Osteoblast (primary cell): ENCODE measurements around the gene SDC4. TPM values are rescaled to one million over a fixed set of nuclear protein-coding genes. Genes with fewer than 3 reads are reported as not detected.

Experiments
- DNase-seq: peaks from one replicate; pipeline ENCODE4 v3.0.0; 2011; ENCODE audit warnings: low spot score, mixed read lengths; ENCODE audit not compliant: insufficient read length; ENCODE audit errors: missing footprints
- H2AFZ ChIP-seq: 2 replicates; pipeline ENCODE4 v1.6.0; 2011; ENCODE audit warnings: mild to moderate bottlenecking, low read length
- H3K27ac ChIP-seq: 2 replicates; pipeline ENCODE4 v1.5.1; 2011; ENCODE audit warnings: mild to moderate bottlenecking, low read depth, low read length, moderate library complexity
- H3K27me3 ChIP-seq: 2 replicates; pipeline ENCODE4 v1.6.0; 2012; ENCODE audit warnings: mild to moderate bottlenecking, control low read depth, inconsistent platforms, low read length, moderate library complexity; ENCODE audit not compliant: insufficient read depth
- H3K36me3 ChIP-seq: 2 replicates; pipeline ENCODE4 v1.5.1; 2011; ENCODE audit warnings: mild to moderate bottlenecking, low read length, control low read depth, moderate library complexity; ENCODE audit not compliant: insufficient read depth
- H3K4me1 ChIP-seq: 2 replicates; pipeline ENCODE4 v1.5.1; 2011; ENCODE audit warnings: mild to moderate bottlenecking, low read length, control low read depth, moderate library complexity; ENCODE audit not compliant: insufficient read depth
- H3K4me2 ChIP-seq: 2 replicates; pipeline ENCODE4 v1.6.0; 2011; ENCODE audit warnings: mild to moderate bottlenecking, low read length; ENCODE audit not compliant: insufficient read depth
- H3K4me3 ChIP-seq: fragments of 200-600 bp; sonication (generic); 3 replicates; pipeline ENCODE4 v1.5.1; 2012; ENCODE audit warnings: mild to moderate bottlenecking, low read length, inconsistent platforms; ENCODE audit not compliant: insufficient read depth
- H3K79me2 ChIP-seq: 2 replicates; pipeline ENCODE4 v1.6.0; 2012; ENCODE audit warnings: mild to moderate bottlenecking, low read length, control low read depth, inconsistent platforms; ENCODE audit not compliant: insufficient read depth
- H3K9me3 ChIP-seq: 2 replicates; pipeline ENCODE4 v1.5.1; 2011; ENCODE audit warnings: low read depth, low read length, control low read depth
- H4K20me1 ChIP-seq: 2 replicates; pipeline ENCODE4 v1.6.0; 2012; ENCODE audit warnings: mild to moderate bottlenecking, low read length, control low read depth; ENCODE audit not compliant: insufficient read depth
- total RNA-seq: library from RNA; depleted of rRNA; stranded (reverse); fragments of >200 nt; gene quantifications from 2 replicates; pipeline ENCODE4 v1.2.3, GENCODE V29; 2012
- TF ChIP-seq, protein P1 (sequence below): IDR thresholded peaks from 2 replicates; pipeline ENCODE4 v1.5.1; 2011; ENCODE audit warnings: mild to moderate bottlenecking, low read depth, low read length, moderate library complexity; ENCODE audit errors: extremely low read depth

SDC4 gene
- total RNA-seq, 1 donor, result 267 TPM

DNA sequence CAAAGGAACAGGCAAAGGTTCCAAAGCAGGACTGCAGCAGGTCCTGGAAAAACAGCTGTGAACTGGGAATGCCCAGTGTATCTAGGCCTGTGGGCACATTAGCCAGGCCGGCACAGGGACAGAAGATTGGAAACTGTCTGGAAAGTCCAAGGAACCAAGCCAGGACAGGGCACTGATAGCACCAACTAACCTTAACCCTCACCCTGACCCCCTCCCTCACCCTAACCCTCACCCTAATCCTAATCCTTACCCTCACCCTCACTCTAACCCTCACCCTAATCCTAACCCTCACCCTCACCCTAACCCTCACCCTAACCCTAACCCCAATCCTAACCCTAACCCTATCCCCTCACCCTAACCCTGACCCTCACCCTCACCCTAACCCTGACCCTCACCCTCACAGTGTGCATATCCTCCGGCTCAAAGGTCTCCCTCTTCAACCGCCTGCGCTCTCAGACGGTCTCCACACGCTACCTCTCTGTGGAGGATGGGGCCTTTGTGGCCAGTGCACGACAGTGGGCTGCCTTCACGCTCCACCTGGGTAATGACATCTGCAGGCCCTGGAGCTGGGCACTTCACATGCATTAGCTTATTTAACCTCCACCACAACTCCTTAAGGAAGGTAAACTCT, 35.0 kb downstream of the SDC4 start:
- no peaks in the 10 kb centered on the region for H4K20me1 ChIP-seq
- TF ChIP-seq, protein P1, sequence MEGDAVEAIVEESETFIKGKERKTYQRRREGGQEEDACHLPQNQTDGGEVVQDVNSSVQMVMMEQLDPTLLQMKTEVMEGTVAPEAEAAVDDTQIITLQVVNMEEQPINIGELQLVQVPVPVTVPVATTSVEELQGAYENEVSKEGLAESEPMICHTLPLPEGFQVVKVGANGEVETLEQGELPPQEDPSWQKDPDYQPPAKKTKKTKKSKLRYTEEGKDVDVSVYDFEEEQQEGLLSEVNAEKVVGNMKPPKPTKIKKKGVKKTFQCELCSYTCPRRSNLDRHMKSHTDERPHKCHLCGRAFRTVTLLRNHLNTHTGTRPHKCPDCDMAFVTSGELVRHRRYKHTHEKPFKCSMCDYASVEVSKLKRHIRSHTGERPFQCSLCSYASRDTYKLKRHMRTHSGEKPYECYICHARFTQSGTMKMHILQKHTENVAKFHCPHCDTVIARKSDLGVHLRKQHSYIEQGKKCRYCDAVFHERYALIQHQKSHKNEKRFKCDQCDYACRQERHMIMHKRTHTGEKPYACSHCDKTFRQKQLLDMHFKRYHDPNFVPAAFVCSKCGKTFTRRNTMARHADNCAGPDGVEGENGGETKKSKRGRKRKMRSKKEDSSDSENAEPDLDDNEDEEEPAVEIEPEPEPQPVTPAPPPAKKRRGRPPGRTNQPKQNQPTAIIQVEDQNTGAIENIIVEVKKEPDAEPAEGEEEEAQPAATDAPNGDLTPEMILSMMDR, result no peak
- H3K9me3 ChIP-seq, result no peaks in the 10 kb centered on the region
- no peaks in the 10 kb centered on the region for H3K79me2 ChIP-seq
- peaks cover 14% of the 10 kb centered on the region for H3K27me3 ChIP-seq
- no peak overlapping the region for H3K4me3 ChIP-seq
- DNase-seq, result peak; percentile 36
- H3K4me1 ChIP-seq, result no peaks in the 10 kb centered on the region
- no peak overlapping the region for H2AFZ ChIP-seq
- no peak overlapping the region for H3K27ac ChIP-seq
- no peak overlapping the region for H3K4me2 ChIP-seq
- H3K36me3 ChIP-seq, result no peaks in the 10 kb centered on the region

DNA sequence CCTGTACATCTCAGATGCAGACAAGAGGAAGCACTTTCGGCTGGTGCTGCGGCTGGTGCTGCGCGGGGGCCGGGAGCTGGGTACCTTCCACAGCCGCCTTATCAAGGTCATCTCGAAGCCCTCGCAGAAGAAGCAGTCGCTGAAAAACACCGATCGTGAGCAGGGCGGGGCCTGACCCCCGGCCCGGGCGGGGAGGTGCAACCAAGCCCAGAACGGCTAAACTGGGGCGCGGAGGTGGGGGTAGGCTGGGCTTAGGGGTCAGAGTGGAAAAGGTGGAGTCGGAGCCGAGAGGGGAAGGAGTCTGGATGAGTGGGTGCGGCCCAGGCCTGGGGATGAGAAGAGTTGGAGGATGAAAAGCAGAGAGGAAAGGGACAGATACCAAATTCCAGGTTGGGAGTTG, 36.0 kb downstream of the SDC4 start:
- TF ChIP-seq, protein P1, result no peak
- Histone ChIP-seq H3K4me1 (no peaks in the 10 kb centered on the region), H3K9me3 (no peaks in the 10 kb centered on the region), H3K79me2 (no peaks in the 10 kb centered on the region), H3K27ac (no peak overlapping the region), H3K4me2 (no peak overlapping the region), H2AFZ (no peak overlapping the region), H3K4me3 (no peak overlapping the region), H3K36me3 (no peaks in the 10 kb centered on the region), H4K20me1 (no peaks in the 10 kb centered on the region), H3K27me3 (peaks cover 21% of the 10 kb centered on the region)
- DNase-seq, result peak; percentile 65

DNA sequence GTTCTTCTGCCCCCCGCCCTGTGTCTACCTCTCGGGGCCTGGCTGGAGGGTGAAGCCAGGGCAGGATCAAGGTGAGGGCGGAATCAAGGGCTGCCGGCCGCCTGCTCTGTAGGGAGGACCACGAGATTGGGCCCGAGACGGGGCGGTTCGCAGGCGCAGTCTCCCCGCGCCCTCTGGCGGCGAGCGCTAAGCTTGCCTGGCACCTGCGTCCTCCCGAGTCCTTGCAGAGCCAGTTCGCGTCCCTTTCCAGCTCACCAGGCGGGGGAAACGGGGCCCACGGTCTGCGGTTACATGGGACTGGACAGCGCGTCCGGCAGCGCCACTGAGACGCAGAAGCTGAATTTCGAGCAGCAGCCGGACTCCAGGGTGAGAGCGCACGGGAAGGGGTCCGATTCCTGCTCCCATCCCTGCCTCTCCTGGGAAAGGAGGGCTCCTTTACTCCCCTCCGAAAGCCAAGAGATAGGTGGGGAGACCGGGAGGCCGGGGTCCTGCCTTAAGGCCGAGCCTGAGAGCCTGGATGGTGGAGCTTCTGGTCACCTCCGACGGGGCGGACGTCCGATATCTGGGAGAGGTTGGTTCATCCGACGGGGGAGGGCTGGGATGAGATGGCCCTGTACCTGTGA, 36.5 kb downstream of the SDC4 start:
- Histone ChIP-seq H3K36me3 (no peaks in the 10 kb centered on the region), H3K79me2 (no peaks in the 10 kb centered on the region), H3K4me2 (no peak overlapping the region), H3K4me3 (no peak overlapping the region), H2AFZ (peak overlapping the region; percentile 83), H3K27ac (no peak overlapping the region), H3K9me3 (no peaks in the 10 kb centered on the region), H3K27me3 (peaks cover 20% of the 10 kb centered on the region), H3K4me1 (no peaks in the 10 kb centered on the region), H4K20me1 (no peaks in the 10 kb centered on the region)
- TF ChIP-seq, protein P1, result peak; percentile 79
- DNase-seq, result peak; percentile 99

DNA sequence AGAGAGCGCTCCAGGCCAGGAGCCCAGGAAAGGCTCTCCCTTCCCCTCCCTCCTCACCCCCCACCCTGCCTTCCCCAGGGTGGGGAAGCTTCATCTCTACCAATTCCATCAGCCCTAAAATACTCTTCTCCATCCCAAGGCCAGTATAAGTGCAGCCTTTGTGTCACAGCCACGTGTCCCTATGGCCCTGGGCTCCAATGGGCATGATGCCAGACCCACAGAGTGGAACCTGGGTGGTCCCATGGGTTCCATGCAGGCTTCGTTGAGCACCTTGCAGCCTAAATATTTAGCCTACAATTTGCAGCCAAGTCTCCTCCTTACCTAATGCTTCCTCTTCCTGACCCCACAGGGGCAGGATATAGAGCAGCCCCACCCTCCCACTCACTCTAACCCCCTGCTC, 39.1 kb downstream of the SDC4 start:
- H3K27me3 ChIP-seq, result peaks cover 25% of the 10 kb centered on the region
- TF ChIP-seq, protein P1, result no peak

More for the DNA sequence above, 39.1 kb downstream of the SDC4 start:
- H3K36me3 ChIP-seq, result no peaks in the 10 kb centered on the region
- no peaks in the 10 kb centered on the region for H3K4me1 ChIP-seq
- H2AFZ ChIP-seq, result no peak overlapping the region
- peak; percentile 69 for DNase-seq
- no peaks in the 10 kb centered on the region for H3K9me3 ChIP-seq
- H3K27ac ChIP-seq, result no peak overlapping the region
- no peaks in the 10 kb centered on the region for H3K79me2 ChIP-seq
- H3K4me2 ChIP-seq, result no peak overlapping the region
- no peak overlapping the region for H3K4me3 ChIP-seq
- no peaks in the 10 kb centered on the region for H4K20me1 ChIP-seq
